ENCODE measurements around the gene DHRSX. TPM values are rescaled to one million over a fixed set of nuclear protein-coding genes. Genes with fewer than 3 reads are reported as not detected.

Gene DHRSX
- total and polyA plus RNA-seq, 2 donors (not counting 1 experiment from before 2014, with no cell fraction given): 18.8 to 39.0 TPM

DNA sequence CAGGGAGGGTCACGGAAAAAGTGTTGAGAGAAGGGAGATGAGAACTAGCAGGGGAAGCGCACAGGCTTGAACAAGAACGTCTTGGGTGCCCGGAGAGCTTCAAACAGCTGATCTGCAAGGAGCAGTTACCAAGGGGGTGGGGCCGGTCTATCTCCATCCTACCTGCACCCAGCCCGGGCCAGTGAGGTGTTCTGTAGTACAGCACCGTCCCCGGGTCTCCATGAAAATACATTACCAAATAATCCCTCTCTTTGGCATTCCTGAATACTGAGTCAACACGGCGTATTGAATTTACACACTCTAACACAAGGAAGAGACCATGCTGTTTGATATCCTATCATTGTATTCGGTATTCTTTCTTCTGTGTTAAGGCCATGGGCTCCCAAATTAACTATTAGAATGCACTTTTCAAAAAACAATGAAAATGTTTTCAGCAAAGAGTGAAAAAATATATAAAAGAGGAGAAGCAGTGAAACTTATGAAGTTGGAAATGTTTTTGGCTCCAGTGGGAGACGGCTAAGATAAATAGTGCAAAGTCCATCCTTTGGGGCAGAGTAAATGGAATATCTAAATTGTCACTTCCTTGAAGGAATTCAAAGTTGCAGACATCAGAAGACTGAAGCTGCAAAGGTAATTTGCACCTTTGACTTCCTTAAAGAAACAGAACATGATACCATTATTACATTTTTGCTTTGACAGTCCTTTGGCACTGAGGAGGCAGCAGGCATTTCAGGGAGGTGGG lies 90.3 kb downstream of the DHRSX start:
- TF ChIP-seq EZH2 (IDR thresholded peaks at IDR 0.05; ENCODE audit: borderline replicate concordance, insufficient read depth, low read depth, low read length, poor library complexity, severe bottlenecking): no peak
- TF ChIP-seq CTCF (IDR thresholded peaks at IDR 0.05): no peak
- H3K4me3 Mint-ChIP-seq: no peak overlapping the region
- ChIA-PET POLR2A (no interaction called here), CTCF (no interaction called here)
- H3K27me3 Mint-ChIP-seq: no peaks in the 10 kb centered on the region
- Histone ChIP-seq H4K20me1 (ENCODE audit: control insufficient read depth, insufficient read depth, low read length, poor library complexity, severe bottlenecking) (no peaks in the 10 kb centered on the region), H3K4me3 (ENCODE audit: control extremely low read depth in 1 of 5, extremely low read depth in 1 of 5, insufficient read depth in 1 of 5, low read depth in 2 of 5, low read length in 4 of 5) (no peak overlapping the region), H3K4me2 (replicated peaks; ENCODE audit: low read depth, low read length, poor library complexity, severe bottlenecking) (no peak overlapping the region), H3K36me3 (replicated peaks in 1 of 2; ENCODE audit: control extremely low read depth in 1 of 2, control insufficient read depth in 1 of 2, extremely low read depth in 1 of 2, insufficient read depth in 2 of 2, low read length in 1 of 2) (peaks cover 9 to 18% of the 10 kb centered on the region in 2 experiments), H3K27me3 (replicated peaks in 1 of 4; ENCODE audit: control extremely low read depth in 1 of 4, control insufficient read depth in 3 of 4, insufficient read depth in 4 of 4, low read length in 3 of 4) (no peaks in the 10 kb centered on the region), H3K9me3 (ENCODE audit: control extremely low read depth in 1 of 3, control insufficient read depth in 2 of 3, insufficient read depth in 1 of 3, low read length in 2 of 3) (peaks cover 5 to 18% (median 11%) of the 10 kb centered on the region in 3 donors), H3K79me2 (ENCODE audit: control insufficient read depth, insufficient read depth, low read length) (peaks cover 6% of the 10 kb centered on the region), H3K4me1 (ENCODE audit: control insufficient read depth in 2 of 2, insufficient read depth in 2 of 2, low read length in 2 of 2) (no peaks in the 10 kb centered on the region), H3K9ac (ENCODE audit: low read length) (no peak overlapping the region), H2AFZ (ENCODE audit: insufficient read depth, low read depth, low read length, poor library complexity, severe bottlenecking) (no peak overlapping the region), H3K27ac (ENCODE audit: low read length in 2 of 2) (no peak overlapping the region)
- WGBS (ENCODE audit: insufficient coverage): 96% methylated on average over 11 of the region's 12 CpGs
- ATAC-seq (ENCODE audit: low read depth) (no peak), DNase-seq (no peak)
- H3K4me1 Mint-ChIP-seq: peaks cover 4% of the 10 kb centered on the region
- H3K27ac Mint-ChIP-seq: no peak overlapping the region
- peaks cover 6% of the 10 kb centered on the region for H3K9me3 Mint-ChIP-seq (ENCODE audit: insufficient read depth)
- intact Hi-C loops (cut with micrococcal nuclease): no loop called here

- TF ChIP-seq EZH2 (IDR thresholded peaks at IDR 0.05; ENCODE audit: borderline replicate concordance, insufficient read depth, low read depth, low read length, poor library complexity, severe bottlenecking) (no peak), CTCF (IDR thresholded peaks at IDR 0.05) (no peak)
- H3K4me1 ChIP-seq (ENCODE audit: control insufficient read depth in 2 of 2, insufficient read depth in 2 of 2, low read length in 2 of 2): no peaks in the 10 kb centered on the region
- ChIA-PET POLR2A (no interaction called here), CTCF (no interaction called here)
- H3K9me3 Mint-ChIP-seq (ENCODE audit: insufficient read depth): peaks cover 6% of the 10 kb centered on the region
- peaks cover 9 to 18% of the 10 kb centered on the region in 2 experiments for H3K36me3 ChIP-seq (replicated peaks in 1 of 2; ENCODE audit: control extremely low read depth in 1 of 2, control insufficient read depth in 1 of 2, extremely low read depth in 1 of 2, insufficient read depth in 2 of 2, low read length in 1 of 2)
- intact Hi-C loops (cut with micrococcal nuclease): no loop called here
- no peaks in the 10 kb centered on the region for H3K27me3 ChIP-seq (replicated peaks in 1 of 4; ENCODE audit: control extremely low read depth in 1 of 4, control insufficient read depth in 3 of 4, insufficient read depth in 4 of 4, low read length in 3 of 4)
- no peak overlapping the region for H3K4me3 Mint-ChIP-seq
- DNase-seq (no peak), ATAC-seq (ENCODE audit: low read depth) (no peak)
- H3K27me3 Mint-ChIP-seq: no peaks in the 10 kb centered on the region
- 100% methylated on average over 4 of the region's 8 CpGs for WGBS (ENCODE audit: insufficient coverage)
- H3K27ac ChIP-seq (ENCODE audit: low read length in 2 of 2): no peak overlapping the region
- peaks cover 6% of the 10 kb centered on the region for H3K79me2 ChIP-seq (ENCODE audit: control insufficient read depth, insufficient read depth, low read length)
- peaks cover 5 to 18% (median 11%) of the 10 kb centered on the region in 3 donors for H3K9me3 ChIP-seq (ENCODE audit: control extremely low read depth in 1 of 3, control insufficient read depth in 2 of 3, insufficient read depth in 1 of 3, low read length in 2 of 3)
- H4K20me1 ChIP-seq (ENCODE audit: control insufficient read depth, insufficient read depth, low read length, poor library complexity, severe bottlenecking): no peaks in the 10 kb centered on the region
- H3K4me3 ChIP-seq (ENCODE audit: control extremely low read depth in 1 of 5, extremely low read depth in 1 of 5, insufficient read depth in 1 of 5, low read depth in 2 of 5, low read length in 4 of 5): no peak overlapping the region
- no peak overlapping the region for H3K9ac ChIP-seq (ENCODE audit: low read length)
- H3K4me2 ChIP-seq (replicated peaks; ENCODE audit: low read depth, low read length, poor library complexity, severe bottlenecking): no peak overlapping the region
- no peak overlapping the region for H3K27ac Mint-ChIP-seq
- peaks cover 4% of the 10 kb centered on the region for H3K4me1 Mint-ChIP-seq
- no peak overlapping the region for H2AFZ ChIP-seq (ENCODE audit: insufficient read depth, low read depth, low read length, poor library complexity, severe bottlenecking)
Observed at GRCh38 chrX:2409796-2410195, 91.0 kb downstream of the DHRSX start.
